HG03378 (cell line): ENCODE data around the gene CAMK2A.

Experiments used
- ATAC-seq: cut with Tn5 transposase; IDR thresholded peaks from one replicate; pipeline ENCODE4 v1.9.1; 2021; ENCODE audit warnings: mild to moderate bottlenecking, moderate library complexity; ENCODE audit not compliant: unreplicated experiment

The CAMK2A gene

GRCh38 chr5:150317048-150318003 lies 27.8 kb upstream of the CAMK2A start:
- no peak for ATAC-seq

GRCh38 chr5:150316320-150316719 lies 26.7 kb upstream of the CAMK2A start:
- ATAC-seq: no peak

- ATAC-seq: no peak
Measured at GRCh38 chr5:150315245-150315644, 25.7 kb upstream of the CAMK2A start.

GRCh38 chr5:150313921-150314716 lies 24.5 kb upstream of the CAMK2A start:
- no peak for ATAC-seq

- no peak for ATAC-seq
Measured at GRCh38 chr5:150313501-150313900, 23.9 kb upstream of the CAMK2A start.

- ATAC-seq: no peak
Measured at GRCh38 chr5:150312518-150312917, 22.9 kb upstream of the CAMK2A start.

GRCh38 chr5:150311015-150311692 lies 21.6 kb upstream of the CAMK2A start:
- ATAC-seq: no peak

GRCh38 chr5:150310246-150310645 lies 20.7 kb upstream of the CAMK2A start:
- no peak for ATAC-seq

GRCh38 chr5:150309886-150310239 lies 20.3 kb upstream of the CAMK2A start:
- no peak for ATAC-seq

- ATAC-seq: no peak
Measured at GRCh38 chr5:150309101-150309885, 19.7 kb upstream of the CAMK2A start.

GRCh38 chr5:150307617-150308426 lies 18.2 kb upstream of the CAMK2A start:
- no peak for ATAC-seq

- no peak for ATAC-seq
Measured at GRCh38 chr5:150306775-150307174, 17.2 kb upstream of the CAMK2A start.

- ATAC-seq: no peak
Measured at GRCh38 chr5:150305557-150305956, 16.0 kb upstream of the CAMK2A start.

GRCh38 chr5:150305095-150305494 lies 15.5 kb upstream of the CAMK2A start:
- ATAC-seq: no peak

- no peak for ATAC-seq
Measured at GRCh38 chr5:150304481-150305081, 15.0 kb upstream of the CAMK2A start.

- ATAC-seq: no peak
Measured at GRCh38 chr5:150303660-150304386, 14.2 kb upstream of the CAMK2A start.

- ATAC-seq: no peak
Measured at GRCh38 chr5:150303070-150303615, 13.6 kb upstream of the CAMK2A start.

- ATAC-seq: no peak
Measured at GRCh38 chr5:150302301-150303069, 12.9 kb upstream of the CAMK2A start, which contains the start of gene ARSI. TSS of gene ARSI (minus strand) at chr5:150302905. CDS start at chr5:150302373, 532 bp downstream.
